Stimulated activated CD8-positive, alpha-beta memory T cell treated with anti-CD3 and anti-CD28 coated beads, Interleukin-7, amount 100 ng/mL, for 4 hours (primary cell): Measurements from ENCODE around the gene BBS12.

Experiments used
- DNase-seq, 2 donors: peaks; one replicate each; pipeline ENCODE4 v3.0.0-alpha.2; 2020; ENCODE audit warnings: low read depth in 2 of 2

Gene BBS12

DNA sequence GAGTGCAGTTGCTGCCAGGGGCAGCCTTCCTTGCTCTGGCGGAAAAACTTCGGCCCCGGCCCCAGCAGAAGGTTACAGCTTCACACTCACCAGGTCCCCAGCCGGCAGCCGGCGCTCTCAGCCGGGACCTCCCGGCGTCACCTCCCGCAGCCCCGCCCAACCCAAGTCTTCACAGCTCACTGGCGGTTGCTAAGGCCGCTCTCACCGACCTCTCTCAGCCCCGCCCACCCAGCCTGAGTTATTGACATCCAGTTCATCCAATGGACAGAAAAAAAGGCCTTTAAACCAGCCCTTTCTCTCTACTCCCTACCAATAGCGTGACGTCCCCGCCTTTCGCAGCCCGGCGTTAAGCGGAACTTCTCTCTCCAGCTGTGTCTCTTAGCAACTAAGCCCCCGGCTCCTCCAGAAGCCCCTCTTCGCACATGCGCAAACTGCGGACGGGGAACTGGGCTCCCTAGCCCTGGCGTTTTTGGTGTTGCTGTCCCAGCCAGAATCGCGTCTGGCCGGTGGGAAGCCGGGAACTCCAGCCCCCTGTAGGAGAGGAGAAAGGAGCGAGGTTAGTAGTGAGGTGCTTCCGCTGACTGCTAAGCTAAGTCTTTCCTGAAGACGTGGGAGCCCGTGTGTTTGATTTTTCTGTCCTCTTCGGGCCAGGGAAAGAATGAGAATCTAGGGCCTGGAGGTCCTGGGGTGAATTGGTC is at the start of gene BBS12:
Gene BBS12, plus strand, starts transcription at position 376 of the 698 bp plus-strand sequence. CDS start 9,189 bp downstream, outside the sequence.
- DNase-seq = peak; percentile 95 to 100

DNA sequence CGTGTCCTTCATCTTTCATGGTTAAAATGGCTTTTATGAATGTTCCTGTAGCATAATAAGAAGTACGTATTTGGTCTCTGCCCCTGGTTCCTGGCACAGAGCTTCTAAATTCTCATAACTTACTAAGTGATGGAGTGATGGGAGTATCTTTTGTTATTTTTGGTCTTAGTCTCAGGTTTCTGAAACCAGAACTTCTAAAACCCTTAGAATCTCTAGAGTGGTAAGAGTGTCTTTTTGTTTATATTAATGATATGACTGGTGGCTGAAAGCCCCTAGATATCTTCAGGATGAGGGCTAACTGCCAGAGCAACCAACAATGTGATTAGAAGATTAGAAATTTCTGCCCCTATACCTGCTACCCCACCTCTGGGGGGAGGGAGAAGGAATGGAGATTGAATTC is 45.8 kb upstream of the BBS12 start:
- no peak for DNase-seq

- no peak for DNase-seq
Observed at GRCh38 chr4:122687531-122688061, 44.9 kb upstream of the BBS12 start.

- no peak for DNase-seq
Observed at GRCh38 chr4:122688529-122689140, 43.9 kb upstream of the BBS12 start.

- no peak for DNase-seq
Observed at GRCh38 chr4:122689972-122690371, 42.5 kb upstream of the BBS12 start.

- DNase-seq = no peak
Observed at GRCh38 chr4:122691988-122692387, 40.5 kb upstream of the BBS12 start.

DNA sequence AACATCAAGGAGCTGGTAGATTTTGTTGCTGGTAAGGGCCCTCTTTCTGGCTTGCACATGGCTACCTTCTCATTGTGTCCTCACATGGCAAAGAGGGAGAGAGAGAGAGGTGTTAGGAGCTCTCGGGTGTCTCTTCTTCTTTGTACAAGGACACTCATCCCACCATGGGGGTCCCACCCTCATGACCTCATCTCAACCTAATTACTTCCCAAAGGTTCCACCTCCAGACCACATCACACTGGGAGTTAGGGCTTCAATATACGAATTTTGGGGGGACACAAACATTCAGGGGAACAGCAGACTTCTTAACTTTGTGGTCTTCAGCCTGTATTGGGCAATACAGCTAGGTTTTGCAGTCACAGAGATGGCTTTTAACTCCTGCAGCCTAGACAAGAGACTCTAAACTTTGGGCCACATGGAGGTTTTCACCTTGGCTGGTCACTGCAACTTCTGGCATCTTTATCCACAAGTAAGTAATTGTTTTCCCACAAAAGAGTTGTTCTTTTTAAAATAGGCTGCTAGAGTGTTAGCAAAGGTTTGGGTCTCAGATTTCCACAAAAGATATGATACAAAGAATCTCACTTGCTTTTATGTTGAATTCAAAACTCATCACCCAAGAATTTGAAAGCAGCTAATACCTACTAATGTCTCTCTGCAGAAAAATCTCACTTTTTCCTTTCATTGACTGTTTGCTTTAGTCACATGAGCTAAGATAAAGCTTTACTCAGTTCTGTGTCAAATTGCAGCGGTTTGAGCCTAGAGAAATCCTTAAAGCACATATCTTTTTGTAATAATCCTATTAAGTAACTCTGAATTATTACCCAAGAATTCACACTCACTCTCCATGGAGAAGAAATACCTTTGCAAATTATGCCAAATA is 39.6 kb upstream of the BBS12 start:
- no peak for DNase-seq

- no peak for DNase-seq
Observed at GRCh38 chr4:122695226-122695625, 37.3 kb upstream of the BBS12 start.

DNA sequence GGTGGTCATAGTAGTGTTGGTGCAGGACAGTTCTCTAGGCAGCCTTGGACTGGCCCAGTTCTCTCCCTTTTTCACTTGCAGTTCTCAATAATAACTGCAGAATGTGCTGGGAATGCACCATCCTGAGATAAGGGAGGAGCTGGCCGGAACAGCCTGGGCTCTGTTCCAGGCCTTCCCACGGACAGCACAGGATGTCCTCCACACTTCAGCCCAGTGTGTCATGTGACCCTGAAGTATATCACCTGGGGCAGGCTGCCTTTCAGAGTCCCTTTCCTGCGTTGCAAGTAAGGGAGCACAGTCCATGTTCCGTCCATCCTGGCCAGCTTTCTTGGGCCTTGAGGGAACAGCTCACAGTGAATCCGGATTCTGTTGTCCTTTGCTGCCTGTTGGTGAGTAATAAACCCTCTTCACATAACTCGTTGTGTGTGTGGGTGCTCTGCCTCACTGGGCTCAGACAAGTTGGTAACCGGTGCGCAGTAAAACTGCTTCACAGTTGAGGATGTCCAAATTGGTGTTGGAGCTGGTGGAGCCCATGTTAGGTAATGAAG is 32.3 kb upstream of the BBS12 start:
- DNase-seq = no peak

DNA sequence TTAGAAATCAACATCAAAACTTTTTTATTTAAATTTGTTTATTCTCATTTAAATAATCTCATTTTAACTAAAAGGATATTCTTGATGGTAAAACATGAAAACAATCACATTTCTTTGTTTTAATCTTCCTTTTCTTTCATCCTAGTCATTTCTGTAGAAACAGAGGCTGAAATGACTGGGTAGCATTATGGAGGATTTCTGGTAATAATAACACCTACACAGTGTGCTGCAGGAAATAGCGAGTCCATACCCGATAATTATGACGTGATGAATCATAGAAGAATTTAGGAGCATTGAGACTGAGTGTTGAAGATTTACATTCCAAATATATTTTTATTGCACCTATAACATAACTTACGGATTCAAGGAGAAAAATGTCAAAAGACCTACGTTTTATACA is 31.4 kb upstream of the BBS12 start:
- DNase-seq = no peak

GRCh38 chr4:122701965-122702364 is 30.5 kb upstream of the BBS12 start:
- DNase-seq = no peak

DNA sequence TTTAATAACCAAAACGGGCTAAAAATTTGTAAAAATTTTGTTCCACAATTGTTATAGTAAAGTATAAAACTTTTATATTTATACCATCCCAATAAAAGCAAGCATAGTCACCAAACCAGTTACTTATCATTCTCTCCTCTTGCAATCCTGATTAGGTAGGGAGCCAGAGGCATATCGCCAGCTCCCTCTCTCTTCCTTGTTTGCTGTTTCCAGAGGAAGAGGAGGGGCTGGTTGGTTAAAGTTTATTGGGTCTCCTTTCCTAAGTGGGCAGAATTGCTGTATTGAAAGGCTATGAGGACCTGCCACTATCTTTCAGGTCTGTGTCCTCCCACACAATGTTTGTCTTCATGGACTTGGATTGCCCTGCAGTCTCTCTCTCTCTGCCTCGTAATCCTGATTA is 29.6 kb upstream of the BBS12 start:
- DNase-seq = no peak

- DNase-seq = no peak
Observed at GRCh38 chr4:122703868-122704267, 28.6 kb upstream of the BBS12 start.

GRCh38 chr4:122705009-122705408 is 27.5 kb upstream of the BBS12 start:
- DNase-seq = no peak

- no peak for DNase-seq
Observed at GRCh38 chr4:122705547-122706117, 26.9 kb upstream of the BBS12 start.

- DNase-seq = no peak
Observed at GRCh38 chr4:122706511-122706910, 26.0 kb upstream of the BBS12 start.

DNA sequence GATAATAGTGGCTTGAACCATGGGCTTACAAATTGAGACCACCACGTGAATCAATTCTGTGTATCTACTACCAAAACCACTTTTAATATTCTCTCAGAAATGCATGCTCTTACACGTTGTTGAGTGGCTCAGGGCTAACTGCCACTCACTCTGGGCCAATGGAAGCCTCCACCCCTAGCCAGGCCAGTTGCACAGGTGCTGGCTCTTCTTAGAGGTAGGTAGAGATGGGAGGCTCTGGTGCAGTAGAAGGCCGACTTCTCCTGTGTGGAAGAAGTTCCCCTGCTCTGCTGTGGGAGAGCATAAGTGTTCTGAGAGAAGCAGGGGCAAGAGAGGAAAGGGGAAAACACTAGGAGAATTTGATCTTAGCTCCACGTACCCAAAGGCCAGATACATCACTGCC is 25.0 kb upstream of the BBS12 start:
- DNase-seq = no peak

- no peak for DNase-seq
Observed at GRCh38 chr4:122709236-122709635, 23.3 kb upstream of the BBS12 start.

DNA sequence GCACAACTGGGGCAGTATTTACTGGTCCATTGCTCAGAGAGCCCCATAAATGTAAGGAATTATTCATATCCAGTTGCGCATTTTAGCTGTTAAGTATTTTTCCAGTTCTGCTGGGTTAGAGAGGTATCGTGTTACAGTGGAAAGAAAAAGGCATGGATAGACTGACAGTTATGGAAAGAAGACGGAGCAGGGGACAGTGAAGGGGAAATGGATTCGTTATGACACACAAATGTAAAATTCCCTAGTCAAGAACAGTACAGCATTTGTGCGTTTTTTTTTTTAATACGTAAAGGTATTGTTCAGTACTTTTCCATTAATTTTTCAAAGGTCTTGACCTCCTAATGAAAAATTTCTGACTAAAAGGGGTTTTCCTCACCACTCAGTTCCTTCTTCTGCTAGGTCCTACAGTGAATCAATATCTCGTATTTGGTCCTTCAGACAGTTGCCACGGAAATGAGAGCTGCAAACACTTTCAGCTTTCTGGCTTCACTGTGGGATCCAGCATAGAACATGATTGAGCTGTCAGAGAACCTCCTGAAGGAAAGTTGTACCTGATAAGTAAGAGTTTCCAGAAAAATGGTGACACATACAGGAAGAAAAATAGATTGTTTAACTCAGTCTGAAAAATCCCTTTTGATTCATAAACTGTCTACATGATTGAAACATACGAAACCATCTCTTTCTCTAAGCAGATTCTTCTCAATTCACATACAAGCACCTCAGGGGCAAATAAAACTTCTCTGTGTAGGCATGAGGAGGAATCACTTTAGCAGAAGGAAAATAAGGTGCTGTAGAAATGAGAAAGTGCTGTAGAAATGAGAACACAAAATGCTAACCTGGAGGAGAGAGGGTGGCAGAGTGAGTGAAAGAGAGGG is 21.8 kb upstream of the BBS12 start:
- DNase-seq = no peak

GRCh38 chr4:122711919-122712318 is 20.6 kb upstream of the BBS12 start:
- DNase-seq = no peak

DNA sequence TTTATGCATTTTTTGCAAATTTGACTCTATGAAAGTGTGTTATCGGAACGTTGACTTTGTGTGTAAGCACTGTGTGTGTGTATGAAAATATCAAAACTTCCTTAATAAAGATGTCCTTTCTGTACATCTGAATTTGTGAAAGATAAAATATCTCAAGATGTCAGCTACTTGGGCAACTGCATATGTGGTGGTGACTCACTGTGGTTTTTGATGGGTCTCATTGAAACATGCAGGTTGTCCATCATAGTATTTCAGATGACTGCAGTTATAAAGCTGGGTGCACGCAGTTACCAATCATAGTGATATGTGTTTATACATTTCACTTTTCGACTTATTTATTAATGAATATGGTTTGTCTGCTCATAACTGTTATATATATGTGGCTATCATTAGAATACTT is 19.7 kb upstream of the BBS12 start:
- no peak for DNase-seq
